GM19025 (cell line): ENCODE data around the gene TSPEAR.
"Not testable (repeated sequence)": the region's sequence is repeated elsewhere in the genome, so short reads cannot be mapped to it uniquely, and the experiment has no call there.

ENCODE experiments used
- ATAC-seq: cut with Tn5 transposase; IDR thresholded peaks from one replicate; pipeline ENCODE4 v1.9.1; 2021; ENCODE audit warnings: mild to moderate bottlenecking, low read depth, moderate library complexity; ENCODE audit not compliant: unreplicated experiment

Gene TSPEAR

DNA sequence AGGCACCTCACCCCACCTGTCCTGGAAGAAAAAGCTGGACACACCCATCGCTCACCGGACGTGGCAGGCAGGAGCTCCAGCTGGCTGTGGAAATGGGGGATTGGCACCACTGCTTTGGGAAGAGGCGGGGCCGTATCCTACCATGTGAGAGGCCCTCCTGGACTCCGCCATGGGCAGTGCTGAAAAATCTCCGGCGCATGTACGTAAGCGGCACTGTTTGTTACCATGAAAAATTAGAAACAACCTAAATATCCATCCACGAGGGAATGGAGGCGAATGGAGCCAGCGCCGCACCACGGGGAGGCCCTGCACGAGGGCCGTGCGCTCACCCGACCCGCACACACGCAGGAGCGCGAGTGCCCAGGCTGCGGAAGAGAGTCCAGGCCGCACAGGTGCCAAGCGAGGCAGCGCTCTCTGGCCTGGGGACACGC lies 96.4 kb downstream of the TSPEAR start:
- ATAC-seq, result no peak

DNA sequence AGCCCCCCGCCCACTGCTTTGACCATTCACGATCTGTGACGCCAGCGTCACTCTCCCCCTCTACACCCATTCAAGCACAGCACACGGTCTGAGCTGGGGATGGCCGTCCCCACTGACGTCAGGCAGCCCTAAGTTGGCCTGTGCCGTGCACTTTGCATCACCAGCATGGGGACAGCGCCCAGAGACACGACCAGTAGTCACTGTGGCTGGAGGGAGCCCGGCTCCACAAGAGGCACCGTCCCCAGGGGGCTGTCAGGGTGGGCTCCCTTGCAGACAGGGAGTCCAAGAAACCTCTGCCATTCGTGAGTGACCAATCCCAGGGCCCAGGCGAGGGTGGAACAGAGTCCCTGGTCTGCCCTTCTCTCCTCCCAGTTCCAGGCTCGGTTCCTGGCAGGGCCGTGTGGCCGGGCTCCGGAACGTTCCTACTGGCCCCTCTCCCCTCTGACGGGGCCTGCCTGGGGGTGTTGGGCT lies 97.2 kb downstream of the TSPEAR start:
- no peak for ATAC-seq

- no peak for ATAC-seq
These were observed 97.8 kb downstream of the TSPEAR start for GRCh38 chr21:44613386-44614155.

GRCh38 chr21:44612669-44613229 lies 98.6 kb downstream of the TSPEAR start:
- no peak for ATAC-seq

- no peak for ATAC-seq
These were observed 99.3 kb downstream of the TSPEAR start, which contains the start of gene KRTAP10-8 for GRCh38 chr21:44612029-44612486. TSS of gene KRTAP10-8 (plus strand) at chr21:44612079. CDS start at chr21:44612101, 22 bp downstream.

- no peak for ATAC-seq
These were observed 99.8 kb downstream of the TSPEAR start for GRCh38 chr21:44611551-44611950.

DNA sequence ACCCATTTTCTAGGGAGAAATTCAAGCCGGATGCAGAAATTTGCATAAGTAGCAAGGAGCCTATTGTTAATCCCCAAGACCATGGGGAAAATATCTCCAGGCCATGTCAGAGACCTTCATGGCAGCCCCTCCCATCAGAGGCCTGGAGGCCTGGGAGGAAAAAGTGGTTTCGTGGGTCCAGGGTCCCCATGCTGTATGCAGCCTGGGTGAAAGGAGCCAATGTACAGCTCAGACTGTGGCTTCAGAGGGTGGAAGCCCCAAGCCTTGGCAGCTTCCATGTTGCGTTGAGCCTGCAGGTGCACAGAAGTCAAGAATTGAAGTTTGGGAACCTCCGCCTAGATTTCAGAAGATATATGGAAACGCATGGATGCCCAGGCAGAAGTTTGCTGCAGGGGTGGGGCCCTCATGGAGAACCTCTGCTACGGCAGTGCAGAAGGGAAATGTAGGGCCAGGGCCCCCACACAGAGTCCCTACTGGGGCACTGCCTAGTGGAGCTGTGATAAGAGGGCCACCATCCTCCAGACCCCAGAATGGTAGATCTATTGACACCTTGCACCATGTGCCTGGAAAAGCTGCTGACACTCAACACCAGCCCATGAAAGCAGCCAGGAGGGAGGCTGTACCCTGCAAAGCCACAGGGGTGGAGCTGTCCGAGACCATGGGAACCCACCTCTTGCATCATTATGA lies 101.1 kb downstream of the TSPEAR start:
- ATAC-seq, result not testable (repeated sequence)

DNA sequence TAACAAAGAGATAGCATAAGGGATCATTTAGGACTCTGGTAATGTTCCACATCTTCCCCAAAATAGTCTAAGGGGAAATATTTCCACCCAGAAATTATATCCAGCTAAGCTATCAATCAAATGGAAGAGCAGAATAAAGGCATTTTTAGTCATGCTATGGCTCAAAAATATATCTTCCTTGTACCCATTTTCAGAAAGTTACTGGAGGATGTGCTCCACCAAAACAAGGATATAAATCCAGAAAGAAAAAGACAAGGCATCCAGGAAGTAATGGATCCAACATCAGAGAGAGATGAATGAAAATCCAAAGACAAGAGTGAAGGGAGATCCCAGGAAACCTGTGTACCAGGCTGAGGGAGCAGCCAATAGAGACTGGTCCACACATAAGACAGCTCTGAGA lies 102.2 kb downstream of the TSPEAR start:
- ATAC-seq, result no peak

- ATAC-seq, result no peak
These were observed 104.9 kb downstream of the TSPEAR start for GRCh38 chr21:44606495-44606894.

GRCh38 chr21:44603911-44604310 lies 107.5 kb downstream of the TSPEAR start:
- ATAC-seq, result no peak

- ATAC-seq, result no peak
These were observed 108.1 kb downstream of the TSPEAR start for GRCh38 chr21:44603109-44603875.

- ATAC-seq, result no peak
These were observed 108.9 kb downstream of the TSPEAR start for GRCh38 chr21:44602463-44602850.

GRCh38 chr21:44601596-44602462 lies 109.5 kb downstream of the TSPEAR start:
- no peak for ATAC-seq

DNA sequence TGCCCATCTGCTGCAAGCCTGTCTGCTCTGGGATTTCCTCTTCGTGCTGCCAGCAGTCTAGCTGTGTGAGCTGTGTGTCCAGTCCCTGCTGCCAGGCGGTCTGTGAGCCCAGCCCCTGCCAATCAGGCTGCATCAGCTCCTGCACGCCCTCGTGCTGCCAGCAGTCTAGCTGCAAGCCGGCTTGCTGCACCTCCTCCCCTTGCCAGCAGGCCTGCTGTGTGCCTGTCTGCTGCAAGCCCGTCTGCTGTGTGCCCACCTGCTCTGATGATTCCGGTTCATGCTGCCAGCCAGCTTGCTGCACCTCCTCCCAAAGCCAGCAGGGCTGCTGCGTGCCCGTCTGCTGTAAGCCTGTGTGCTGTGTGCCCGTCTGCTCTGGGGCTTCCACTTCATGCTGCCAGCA lies 110.3 kb downstream of the TSPEAR start:
- not testable (repeated sequence) for ATAC-seq

- ATAC-seq, result not testable (repeated sequence)
These were observed 111.0 kb downstream of the TSPEAR start, which contains the start of gene KRTAP10-7 for GRCh38 chr21:44600118-44600978. TSS of gene KRTAP10-7 (plus strand) at chr21:44600597. CDS start at chr21:44600622, 25 bp downstream.

- ATAC-seq, result no peak
These were observed 111.9 kb downstream of the TSPEAR start for GRCh38 chr21:44599264-44600029.

GRCh38 chr21:44598061-44598460 lies 113.3 kb downstream of the TSPEAR start:
- ATAC-seq, result no peak
